BJ (cell line): ENCODE data around the gene ZMPSTE24. TPM values are rescaled to one million over a fixed set of nuclear protein-coding genes. Genes with fewer than 3 reads are reported as not detected.

Source experiments
- CTCF ChIA-PET: fragments of 350-600 bp; formaldehyde crosslinking; extraction: SDS; loops from one replicate; lab custom pipeline; 2021; ENCODE audit warnings: antibody characterized with exemption, inconsistent platforms; lab: Yijun Ruan, JAX
- POLR2A ChIA-PET: fragments of 300-600 bp; sonication (Branson Sonifier 250); formaldehyde crosslinking; extraction: SDS; loops from one replicate; lab custom pipeline; 2021; ENCODE audit warnings: antibody characterized with exemption; lab: Charles Lee
- DNase-seq: peaks from one replicate; pipeline ENCODE4 v3.0.0-alpha.2; 2011; ENCODE audit warnings: low read depth
- H3K27me3 ChIP-seq: 2 replicates; pipeline ENCODE4 v1.6.0; 2011; ENCODE audit warnings: low read length; ENCODE audit not compliant: control insufficient read depth, insufficient read depth
- H3K36me3 ChIP-seq: 2 replicates; pipeline ENCODE4 v1.5.1; 2011; ENCODE audit warnings: low read length; ENCODE audit not compliant: control insufficient read depth, insufficient read depth
- H3K4me3 ChIP-seq: 2 replicates; pipeline ENCODE4 v1.5.1; 2011; ENCODE audit warnings: low read depth, mild to moderate bottlenecking, control low read depth, low read length
- polyA plus RNA-seq: library from polyadenylated mRNA; depleted of rRNA; stranded (reverse); fragments of >200 nt; gene quantifications from 2 replicates; pipeline ENCODE4 v1.2.3, GENCODE V29; 2011
- TF ChIP-seq, protein P1 (sequence below): IDR thresholded peaks from 2 replicates; pipeline ENCODE4 v1.5.1; 2011; ENCODE audit warnings: low read depth, mild to moderate bottlenecking, control low read depth, inconsistent platforms, low read length, moderate library complexity; ENCODE audit not compliant: insufficient read depth

The ZMPSTE24 gene
- polyA plus RNA-seq, 1 experiment: 16.5 TPM

DNA sequence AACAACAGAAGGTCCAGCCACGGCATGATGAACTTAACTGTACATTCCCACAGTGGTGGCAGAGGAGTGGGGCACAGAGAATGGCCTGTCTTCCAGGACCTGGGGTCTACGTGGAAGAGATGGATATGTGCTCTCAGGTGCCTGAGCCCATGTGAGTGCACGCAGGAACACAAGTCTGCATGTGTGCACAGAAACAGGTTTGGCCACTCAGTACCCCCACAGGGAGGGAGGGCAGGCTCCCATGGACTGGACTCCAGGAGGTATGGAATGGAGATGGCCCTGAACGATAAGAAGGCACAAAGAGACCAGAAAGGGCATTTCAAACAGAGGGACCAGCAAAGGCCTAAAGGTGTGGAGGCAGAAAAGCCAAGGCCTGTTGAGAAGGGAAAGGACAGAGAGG, 48.3 kb downstream of the ZMPSTE24 start:
- H3K4me3 ChIP-seq: no peak overlapping the region
- ChIA-PET POLR2A (no interaction called here), CTCF (interaction anchor here (1.5 to 3.0 kb wide), 3 partner anchors 9 to 153 kb away, joined by 5 to 15 read pairs (median 7); no protein-coding TSS in a partner anchor)
- 0 out of 2 replicates have a peak, but pooled peaks cover 1% of the 10 kb centered on the region for H3K27me3 ChIP-seq
- DNase-seq: no peak
- no peaks in the 10 kb centered on the region for H3K36me3 ChIP-seq
- TF ChIP-seq, protein P1, sequence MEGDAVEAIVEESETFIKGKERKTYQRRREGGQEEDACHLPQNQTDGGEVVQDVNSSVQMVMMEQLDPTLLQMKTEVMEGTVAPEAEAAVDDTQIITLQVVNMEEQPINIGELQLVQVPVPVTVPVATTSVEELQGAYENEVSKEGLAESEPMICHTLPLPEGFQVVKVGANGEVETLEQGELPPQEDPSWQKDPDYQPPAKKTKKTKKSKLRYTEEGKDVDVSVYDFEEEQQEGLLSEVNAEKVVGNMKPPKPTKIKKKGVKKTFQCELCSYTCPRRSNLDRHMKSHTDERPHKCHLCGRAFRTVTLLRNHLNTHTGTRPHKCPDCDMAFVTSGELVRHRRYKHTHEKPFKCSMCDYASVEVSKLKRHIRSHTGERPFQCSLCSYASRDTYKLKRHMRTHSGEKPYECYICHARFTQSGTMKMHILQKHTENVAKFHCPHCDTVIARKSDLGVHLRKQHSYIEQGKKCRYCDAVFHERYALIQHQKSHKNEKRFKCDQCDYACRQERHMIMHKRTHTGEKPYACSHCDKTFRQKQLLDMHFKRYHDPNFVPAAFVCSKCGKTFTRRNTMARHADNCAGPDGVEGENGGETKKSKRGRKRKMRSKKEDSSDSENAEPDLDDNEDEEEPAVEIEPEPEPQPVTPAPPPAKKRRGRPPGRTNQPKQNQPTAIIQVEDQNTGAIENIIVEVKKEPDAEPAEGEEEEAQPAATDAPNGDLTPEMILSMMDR: no peak

DNA sequence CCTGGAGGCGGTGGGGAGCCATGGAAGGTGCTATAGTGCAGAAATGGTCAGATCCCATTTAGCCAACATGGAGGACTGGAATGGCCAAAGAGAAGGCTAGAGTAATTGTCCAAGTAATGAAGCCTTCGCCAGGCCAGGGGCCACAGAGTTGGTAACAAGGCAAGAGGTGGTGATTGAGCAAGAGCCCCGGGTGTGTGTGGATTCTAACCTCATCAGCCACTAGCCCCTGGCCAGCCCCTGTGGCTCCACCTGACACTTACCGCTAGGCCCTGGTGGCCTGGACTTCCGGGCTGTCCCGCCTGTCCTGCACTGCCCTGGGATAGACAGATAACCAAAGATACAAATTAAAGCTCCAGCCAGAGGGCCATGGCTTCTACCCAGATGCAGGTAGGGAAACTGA, 49.1 kb downstream of the ZMPSTE24 start:
- no peak overlapping the region for H3K4me3 ChIP-seq
- POLR2A ChIA-PET: no interaction called here
- CTCF ChIA-PET: interaction anchor here (3.0 kb wide), 1 partner anchor 8 kb away, joined by 15 read pairs; no protein-coding TSS in a partner anchor
- TF ChIP-seq, protein P1: no peak
- no peaks in the 10 kb centered on the region for H3K36me3 ChIP-seq
- H3K27me3 ChIP-seq: 0 out of 2 replicates have a peak, but pooled peaks cover 1% of the 10 kb centered on the region
- no peak for DNase-seq

DNA sequence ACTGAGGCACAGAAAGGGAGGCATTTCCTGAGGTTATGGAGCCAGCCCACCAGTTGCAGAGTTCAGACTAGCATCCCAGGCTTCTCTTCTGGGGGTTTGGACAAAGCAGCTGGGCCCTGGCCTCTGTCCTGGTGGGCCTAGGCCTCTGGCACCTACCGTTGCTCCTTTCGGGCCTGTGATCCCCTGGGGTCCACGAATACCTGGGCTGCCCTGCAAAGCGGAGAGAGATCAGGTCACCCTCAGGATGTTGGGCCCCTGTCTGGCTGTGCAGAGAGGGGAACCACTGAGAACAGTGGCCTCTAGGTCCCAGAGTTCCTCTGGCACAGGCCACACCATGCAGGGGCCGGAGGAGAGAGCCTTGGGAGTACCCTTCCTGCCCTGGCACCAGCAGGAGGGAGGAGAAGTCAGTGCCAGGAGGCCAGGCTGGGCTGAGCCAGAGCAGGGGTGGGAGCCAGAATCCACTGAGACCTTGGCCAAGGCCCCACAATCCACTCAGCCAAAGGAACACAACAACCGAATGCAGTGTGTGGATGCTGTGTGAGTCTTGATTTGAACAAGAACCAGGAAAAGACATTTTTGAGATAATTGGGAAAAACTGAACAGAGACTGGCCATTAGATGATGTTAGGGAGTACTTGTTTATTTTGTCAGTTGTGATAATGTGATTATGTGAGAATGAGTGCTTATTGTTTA, 50.1 kb downstream of the ZMPSTE24 start:
- Histone ChIP-seq H3K36me3 (no peaks in the 10 kb centered on the region), H3K4me3 (no peak overlapping the region), H3K27me3 (no peaks in the 10 kb centered on the region)
- no peak for DNase-seq
- POLR2A ChIA-PET: no interaction called here
- CTCF ChIA-PET: no interaction called here
- TF ChIP-seq, protein P1: no peak

DNA sequence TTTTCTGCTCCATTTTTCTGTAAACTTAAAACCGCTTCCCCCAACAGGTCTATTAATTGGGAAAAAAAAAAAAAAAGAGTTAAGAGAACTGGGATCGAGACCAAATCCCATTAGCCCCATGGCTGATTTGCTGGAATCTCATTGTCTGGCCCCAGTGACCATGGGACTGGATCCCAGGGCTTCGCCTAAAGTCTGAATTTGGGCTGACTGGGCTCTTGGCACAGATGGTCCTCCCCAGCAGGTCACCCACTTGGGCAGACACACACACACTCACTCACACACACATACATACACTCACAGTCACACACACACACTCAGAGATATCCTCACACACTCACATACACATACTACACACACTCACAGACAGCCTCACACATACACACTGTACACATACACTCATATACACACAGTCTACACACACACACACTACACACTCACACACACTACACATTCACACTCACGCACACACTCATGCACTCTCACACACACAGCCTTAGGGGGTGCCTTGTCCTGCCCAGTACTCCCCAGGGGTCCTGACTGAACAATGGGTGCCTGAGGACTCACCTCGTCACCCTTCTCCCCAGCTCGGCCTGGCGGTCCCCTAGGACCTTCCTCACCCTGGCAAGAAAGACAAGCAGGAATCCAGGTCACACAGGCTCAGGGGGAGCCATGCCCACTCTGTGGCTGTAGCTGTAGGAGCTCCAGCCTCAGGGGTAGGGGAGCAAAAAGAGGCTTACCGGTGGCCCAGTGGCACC, 51.5 kb downstream of the ZMPSTE24 start:
- ChIA-PET POLR2A (no interaction called here), CTCF (interaction anchor here (0.7 to 1.3 kb wide), 2 partner anchors 11 to 18 kb away, joined by 3 to 6 read pairs; no protein-coding TSS in a partner anchor)
- H3K27me3 ChIP-seq: no peaks in the 10 kb centered on the region
- no peak overlapping the region for H3K4me3 ChIP-seq
- H3K36me3 ChIP-seq: no peaks in the 10 kb centered on the region
- DNase-seq: no peak
- TF ChIP-seq, protein P1: no peak

DNA sequence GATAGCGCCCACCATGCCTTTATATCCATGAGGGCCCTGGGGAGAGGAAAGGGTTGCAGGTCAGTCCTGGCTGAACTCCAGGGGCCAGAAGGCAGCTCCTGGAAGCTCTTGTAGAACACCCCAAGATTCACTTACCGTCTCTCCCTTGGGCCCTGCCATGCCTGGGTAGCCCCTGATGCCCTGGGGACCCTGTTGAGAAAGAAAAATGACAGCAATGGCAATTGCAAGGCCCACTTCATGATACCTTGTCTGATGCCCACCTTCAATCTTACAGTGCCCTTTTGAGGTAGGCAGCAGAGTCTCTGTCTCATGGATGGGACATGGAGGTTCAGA, 52.1 kb downstream of the ZMPSTE24 start:
- CTCF ChIA-PET: interaction anchor here (0.7 to 1.3 kb wide), 2 partner anchors 12 to 19 kb away, joined by 3 to 6 read pairs; no protein-coding TSS in a partner anchor

More for the DNA sequence above, 52.1 kb downstream of the ZMPSTE24 start:
- POLR2A ChIA-PET: no interaction called here
- Histone ChIP-seq H3K27me3 (no peaks in the 10 kb centered on the region), H3K4me3 (no peak overlapping the region), H3K36me3 (no peaks in the 10 kb centered on the region)
- TF ChIP-seq, protein P1: no peak
- no peak for DNase-seq
